Activated CD8-positive, alpha-beta memory T cell treated with anti-CD3 and anti-CD28 coated beads for 4 hours (primary cell): ENCODE results near the gene MYO9A.

ENCODE experiments used
- DNase-seq, 2 donors: peaks; one replicate each; pipeline ENCODE4 v3.0.0-alpha.2; 2020; ENCODE audit warnings: low read depth in 2 of 2

MYO9A gene

DNA sequence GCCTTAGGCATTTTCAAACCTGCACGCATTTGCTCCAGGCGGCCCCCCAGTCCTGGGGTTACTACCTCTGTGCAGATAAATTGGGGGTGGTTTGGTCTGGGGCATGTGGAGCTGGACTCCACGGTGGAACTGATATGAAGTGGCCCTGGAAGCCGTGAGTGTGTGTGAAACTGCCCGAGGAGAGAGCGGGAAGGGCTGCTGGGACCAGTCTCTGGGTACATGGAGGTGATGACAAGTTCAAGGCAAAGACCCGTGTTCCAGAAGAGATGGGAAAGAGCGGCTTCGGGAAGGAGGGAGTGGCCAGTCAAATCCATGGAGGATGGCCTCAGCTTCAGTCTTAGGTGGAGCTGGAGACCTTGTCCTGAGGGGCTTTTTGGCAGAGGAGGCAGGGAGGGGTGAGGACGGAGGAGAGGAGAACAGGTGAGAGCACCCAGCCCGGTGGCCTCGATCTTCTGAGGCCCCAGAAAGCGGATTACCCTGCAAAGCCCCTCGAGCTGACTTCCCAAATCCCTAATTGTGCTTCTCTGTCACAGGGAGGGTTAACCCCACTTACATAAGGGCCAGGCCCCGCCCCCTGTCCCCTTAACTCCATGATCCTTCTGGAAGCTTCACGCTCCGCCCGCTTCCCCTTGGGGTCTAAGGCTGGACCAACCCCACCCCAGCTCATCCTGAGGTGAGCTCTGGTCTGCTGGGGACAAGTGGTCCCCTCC is 309.5 kb downstream of the MYO9A start:
- no peak for DNase-seq

DNA sequence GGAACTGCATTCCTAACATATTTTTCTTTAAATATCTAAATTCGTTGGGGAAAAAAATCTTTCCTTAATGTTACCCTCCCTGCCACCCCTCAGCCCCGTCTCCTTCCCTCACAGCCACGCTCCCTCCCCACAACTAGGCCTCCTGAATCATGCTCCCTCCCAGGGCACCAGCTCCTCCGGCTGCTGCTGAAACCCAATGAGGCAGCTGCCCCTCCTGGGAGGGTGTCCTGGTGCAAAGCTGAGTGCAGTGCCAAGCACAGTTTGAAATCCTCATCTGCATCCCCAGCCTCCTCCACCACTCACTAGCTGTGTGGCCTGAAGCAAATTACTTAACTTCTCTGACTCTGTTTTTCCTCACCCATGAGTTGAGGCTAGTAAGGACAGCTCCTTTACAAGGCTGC is 310.3 kb downstream of the MYO9A start:
- no peak for DNase-seq

DNA sequence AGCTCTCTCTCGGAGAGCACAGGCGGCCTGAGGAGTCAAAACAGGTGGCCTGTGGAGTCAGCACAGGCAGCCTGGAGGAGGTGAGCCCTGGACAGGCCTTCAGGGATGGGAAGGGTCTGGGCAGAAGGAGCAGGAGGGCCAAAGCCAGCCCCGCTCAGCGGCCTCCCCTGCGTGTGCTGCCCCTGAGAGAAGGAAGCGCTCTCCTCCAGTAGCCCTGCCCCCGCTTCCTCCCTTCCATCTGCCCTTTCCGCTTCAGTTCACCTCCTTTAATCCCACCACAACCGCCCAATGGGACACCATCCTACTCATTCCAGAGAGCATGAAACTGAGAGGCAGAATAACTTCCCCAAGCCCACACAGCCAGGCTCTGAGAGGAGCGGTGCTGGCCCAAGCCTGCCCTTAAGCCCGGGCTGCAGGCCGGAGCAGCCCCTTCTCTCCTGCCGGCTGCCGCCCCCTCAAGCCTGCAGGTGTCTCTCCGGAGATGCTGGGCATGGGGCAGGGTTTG is 310.8 kb downstream of the MYO9A start:
- DNase-seq, result no peak

DNA sequence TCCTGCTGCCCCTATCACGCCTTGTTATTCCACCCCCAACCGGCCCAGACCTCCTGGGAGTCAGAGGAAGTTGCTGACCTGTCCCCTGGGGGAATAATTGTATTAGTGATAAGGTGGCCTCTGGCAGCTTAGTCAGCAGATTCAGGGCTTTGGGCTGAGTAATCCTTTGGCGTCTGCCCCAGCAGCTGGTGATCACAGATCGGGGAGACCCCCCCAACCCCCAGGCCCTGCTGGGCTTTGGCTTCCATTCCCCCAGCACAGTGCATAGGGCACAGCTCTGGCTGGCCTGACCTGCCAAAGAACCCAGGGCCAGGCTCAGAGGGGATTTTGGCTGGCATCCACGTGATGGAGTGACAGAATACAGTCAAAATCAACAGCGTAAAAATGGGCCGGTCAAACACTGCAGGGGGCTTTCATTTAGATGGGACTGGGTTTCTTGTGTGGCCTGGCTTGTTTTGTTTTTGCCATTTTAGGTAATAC is 311.5 kb downstream of the MYO9A start:
- no peak for DNase-seq

DNA sequence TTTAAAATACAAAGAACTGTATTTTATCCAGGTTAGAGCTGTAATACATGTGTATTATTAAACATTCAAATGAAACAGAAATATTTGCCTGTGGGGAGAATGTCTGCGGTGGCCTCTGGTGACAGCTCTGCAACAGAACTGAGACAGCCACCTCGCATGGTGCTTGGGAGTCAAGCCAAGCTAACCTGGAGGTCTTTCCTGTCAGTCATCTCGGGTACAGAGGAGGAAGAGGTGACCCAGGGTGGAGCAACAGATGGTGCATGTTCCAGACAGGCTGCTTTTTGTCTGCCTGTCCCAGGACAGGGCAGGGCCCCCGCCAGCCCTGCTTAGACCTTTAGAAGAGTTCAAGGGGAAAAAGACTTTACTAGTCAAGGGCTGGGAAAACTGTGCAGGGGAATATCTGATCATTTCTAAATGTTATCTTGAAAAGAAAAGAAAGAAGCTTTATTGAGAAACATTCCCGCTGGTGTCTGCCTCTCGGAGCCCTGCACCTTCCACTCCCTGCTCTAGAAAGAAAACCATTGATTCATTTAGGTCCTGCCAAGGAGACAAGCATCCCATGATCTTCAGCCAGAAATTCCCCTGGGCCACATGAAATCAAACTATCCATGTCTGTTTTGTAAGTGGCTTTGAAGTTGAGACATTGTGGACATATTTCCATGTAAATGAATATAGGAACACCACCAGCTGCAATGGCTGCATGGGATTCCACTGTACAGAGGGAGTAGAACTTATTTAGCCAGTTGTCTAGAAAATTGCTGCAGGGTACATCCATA is 313.1 kb downstream of the MYO9A start:
- no peak for DNase-seq

DNA sequence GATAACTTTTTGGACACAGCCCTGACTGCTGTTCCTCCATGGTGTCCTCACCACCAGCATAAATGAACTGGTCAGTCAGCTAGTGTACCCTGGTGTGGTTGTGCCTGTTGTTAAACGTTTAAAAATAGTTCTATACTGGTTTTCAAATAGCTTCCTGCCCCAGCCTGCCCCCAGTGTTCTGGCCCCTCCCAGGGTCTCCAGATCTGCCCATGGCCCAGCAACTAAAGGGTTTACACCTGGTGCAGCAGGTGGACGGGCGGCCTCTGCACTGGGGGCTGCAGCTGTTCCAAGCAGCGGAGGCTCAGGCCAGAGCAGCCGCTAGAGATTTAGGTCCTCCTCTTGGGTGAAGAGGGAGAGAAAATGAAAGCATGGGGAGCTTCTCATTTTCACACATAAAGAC is 313.7 kb downstream of the MYO9A start:
- no peak for DNase-seq

DNA sequence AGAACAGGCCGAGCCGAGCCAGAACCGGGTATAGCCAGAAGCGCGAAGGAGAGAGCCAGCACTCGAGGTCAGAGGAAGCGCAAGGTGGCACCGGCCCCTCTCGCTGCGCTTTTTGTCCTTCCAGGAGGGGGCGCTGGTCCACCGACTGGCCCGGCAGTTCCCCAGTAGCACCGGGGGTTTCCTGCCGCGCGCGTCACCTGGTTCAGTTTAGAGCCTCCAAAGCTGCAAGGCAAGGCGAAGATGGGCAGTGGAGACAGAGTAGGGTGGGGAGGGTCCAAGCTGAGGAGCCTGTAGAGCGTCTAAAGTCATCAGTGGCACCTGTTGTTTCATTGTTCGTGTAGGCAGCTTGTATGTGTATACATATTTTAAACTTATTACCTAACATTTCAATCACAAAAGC is 315.2 kb downstream of the MYO9A start:
- DNase-seq, result no peak

DNA sequence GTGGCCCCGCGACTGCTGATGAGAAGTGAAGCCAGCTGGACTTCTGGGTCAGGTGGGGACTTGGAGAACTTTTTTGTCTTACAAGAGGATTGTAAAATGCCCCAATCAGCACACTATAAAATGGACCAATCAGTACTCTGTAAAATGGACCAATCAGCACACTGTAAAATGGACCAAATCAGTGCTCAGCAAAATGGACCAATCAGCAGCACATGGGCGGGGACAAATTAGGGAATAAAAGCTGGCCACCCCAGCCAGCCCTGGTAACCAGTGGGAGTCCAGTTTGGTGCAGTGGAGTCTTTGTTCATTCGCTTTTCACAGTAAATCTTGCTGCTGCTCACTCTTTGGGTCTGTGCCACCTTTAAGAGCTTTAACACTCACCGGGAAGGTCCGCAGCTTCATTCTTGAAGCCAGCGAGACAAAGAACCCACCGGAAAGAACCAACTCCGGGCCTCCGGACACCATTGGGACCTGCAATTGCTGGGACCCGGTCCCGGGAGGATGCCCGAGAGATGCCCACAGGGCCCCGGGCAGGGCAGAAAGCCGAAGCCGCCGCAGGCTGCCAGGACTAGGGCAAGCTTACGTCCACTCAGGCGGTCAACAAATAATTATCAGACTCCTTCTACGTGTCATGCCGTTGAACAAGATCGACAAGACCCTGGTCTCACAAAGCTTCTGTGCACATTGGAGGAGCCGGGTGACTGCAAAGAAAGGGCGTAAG is 315.9 kb downstream of the MYO9A start:
- DNase-seq, result no peak

DNA sequence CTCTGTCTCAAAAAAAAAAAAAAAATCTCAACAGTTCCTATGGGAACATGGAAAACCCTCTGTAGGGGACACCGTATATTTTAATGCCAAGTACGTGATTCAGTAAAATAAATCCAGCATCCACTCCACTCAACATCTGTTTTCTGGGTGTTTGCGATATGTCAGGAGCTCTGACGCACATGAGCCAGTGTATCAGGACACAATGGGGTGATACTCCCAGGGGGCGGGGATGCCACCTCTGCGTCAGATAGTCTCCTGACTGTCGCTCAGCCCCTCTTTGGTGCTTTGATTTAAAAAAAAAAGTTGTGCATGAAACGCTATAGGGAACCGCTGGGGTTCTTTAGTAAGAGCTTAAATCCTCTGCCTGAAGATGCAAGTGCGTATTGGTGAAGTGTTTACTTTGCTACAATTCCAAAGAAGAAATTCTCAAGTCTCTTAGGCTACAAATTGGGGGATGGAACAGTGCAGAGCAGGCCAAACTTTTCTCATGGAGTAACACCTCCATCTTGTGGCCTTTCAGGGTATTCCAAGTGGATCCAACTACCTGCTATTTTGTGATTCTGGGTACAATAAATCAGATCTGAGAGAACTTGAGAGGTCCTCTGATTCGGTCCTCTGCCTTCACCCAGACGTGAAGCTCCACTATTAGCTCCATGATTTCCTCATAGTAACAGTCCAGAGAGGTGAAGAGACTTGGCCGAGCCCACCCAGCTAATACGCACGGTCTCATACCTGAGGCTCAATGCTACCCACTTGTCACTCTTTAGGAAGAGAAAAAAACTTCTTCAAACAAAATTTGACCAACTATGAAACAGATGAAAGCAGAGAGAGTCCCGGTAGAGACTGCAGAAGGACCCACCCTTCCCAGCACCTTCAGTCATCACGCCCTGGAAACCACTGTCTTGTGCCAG is 316.9 kb downstream of the MYO9A start:
- no peak for DNase-seq

DNA sequence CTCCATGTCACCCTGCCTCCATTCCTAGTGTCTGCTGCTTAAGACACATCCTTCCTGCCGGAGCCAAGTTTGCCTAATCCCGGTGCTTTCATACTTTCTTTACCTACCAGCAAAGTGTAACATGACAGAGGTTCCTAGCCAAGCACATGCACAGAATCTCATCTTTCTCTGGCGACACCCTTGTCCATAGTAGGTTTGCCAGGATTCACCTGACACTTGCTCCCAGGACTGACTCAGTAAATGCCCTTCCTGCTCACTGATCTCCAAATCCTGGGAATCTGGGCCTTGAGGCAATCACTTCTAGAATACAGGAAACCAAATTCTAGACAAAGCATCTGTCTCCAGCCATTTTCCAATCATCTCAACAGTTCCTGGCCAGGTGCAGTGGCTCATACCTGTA is 317.8 kb downstream of the MYO9A start:
- no peak for DNase-seq

DNA sequence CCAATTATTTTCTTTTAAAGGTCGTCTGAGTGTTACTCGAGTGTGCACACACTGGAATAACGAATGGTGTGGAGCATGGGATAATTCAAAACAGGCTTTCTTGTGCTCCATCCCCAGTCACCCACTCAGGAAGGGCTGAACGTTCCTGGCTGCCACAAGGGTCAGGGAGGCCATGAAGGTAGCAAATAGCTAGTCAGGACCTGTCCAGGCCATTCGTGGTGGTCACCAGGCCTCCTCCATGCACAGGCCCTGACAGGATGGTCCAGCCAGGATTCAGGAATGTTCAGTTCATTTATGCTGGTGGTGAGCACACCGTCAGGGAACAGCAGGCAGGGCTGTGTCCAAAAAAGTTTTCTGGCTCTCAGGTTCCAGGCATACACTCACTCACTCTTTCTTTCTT is 319.3 kb downstream of the MYO9A start:
- no peak for DNase-seq

DNA sequence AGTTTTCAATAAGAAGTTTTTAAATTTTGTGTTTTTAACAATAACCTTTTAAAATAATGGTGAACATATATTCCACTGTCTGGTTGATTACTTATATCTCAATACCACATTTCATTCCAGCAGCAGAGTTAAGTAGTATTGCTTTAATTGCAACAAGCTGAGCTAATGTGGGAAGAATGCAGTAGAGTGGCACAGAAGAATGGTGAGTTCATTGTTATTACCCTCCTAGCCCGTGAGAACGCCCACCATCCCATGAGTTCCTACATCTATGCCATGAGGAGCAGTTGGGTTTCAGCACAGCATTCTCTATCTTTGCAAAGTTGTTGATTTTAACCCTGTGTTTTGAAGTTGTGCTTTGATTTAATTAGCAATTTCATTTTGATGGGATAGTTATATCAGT is 325.4 kb downstream of the MYO9A start:
- no peak for DNase-seq

DNA sequence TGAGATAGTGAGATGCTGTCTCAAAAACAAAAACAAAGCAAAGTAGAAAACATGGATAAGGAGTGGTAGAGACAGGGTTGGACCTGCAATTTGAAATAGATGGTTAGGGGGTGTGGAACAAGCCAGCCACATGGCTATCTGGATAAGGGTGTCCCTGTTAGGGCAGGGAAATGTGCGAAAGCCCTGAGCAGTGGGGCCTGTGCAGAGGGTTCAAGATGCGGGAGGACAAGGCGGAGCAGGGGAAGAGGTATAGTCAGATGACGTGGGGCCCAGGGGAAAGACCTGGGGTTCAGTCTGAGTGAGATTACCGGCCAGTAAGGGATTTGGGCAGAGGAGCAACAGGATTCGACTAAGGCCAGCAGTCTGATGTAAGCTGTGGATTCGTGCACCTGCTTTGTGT is 326.0 kb downstream of the MYO9A start:
- DNase-seq, result no peak

DNA sequence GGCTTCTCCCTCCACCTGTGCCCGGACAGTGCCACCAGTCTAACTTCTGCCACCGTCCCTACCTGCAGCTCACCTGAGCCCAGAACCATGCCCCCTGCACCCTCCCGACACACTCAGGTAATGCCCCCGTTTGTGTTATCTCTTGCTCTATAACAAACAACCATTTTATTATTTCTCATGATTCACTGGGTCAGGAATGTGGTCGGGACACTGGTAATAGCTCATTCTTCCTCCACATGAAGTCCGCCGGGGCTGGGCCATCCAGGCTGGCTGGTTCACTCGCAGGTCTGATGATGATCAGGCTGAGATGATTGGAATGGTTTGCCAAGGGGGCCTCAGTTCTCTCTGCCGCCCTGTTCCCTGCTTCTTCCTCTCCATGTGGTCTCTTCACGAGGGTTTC is 327.9 kb downstream of the MYO9A start:
- no peak for DNase-seq

DNA sequence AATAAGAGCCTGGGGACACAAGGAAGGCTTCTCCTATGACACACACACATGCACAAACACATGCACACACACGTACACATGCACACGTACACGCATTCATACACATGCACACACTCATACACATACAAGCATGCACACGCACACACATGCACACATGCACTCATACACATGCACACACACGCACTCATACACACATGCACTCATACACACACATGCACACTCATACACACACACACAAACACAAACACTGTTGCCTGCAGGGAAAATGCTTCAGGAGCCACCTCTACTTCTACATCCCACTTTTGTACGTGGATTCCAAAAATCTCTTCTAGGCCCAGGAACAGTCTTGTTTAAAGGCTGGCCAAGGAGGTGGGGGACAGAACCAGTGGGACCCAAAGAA is 328.3 kb downstream of the MYO9A start:
- no peak for DNase-seq

DNA sequence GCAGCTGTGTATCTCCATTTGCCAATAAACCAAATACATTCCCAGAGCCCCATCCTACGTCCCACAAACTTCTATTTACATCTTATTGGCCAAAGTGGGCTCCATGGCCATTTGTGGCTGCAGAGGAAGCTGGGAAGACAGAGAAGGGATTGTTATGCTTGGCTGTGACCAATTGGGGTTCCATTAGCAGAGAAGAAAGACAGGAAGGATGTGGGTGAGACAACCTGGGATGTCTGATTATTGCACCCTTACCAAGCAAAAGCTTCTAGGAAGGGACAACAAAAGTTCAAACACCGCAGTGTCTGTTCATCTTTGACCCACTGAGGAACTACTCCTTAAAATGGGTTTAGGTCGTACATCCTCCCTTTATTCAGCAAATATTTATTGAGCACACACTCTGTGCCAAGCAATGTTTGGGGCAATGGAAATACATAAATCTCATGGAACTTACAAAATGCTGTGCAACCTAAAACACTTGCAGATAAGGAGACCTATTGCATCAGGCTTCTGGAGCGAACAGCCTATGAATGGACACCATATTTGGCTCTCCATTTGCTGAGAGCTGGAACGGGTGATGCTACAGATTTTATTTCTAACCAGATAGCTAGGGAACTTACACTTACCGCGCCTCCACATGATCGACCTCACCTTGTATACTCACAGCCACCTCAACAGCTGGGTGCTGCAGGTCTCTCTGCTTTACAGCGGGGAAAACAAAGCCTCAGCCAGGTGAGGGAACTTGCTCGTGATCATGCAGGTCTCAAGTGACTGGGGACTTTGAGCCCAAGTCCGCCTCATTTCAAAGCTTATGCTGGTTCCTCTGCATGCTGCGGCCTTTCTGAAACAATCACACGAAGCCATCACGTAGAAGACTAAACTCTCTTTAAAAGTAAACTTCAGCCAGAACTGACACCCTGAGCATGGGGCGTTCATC is 329.0 kb downstream of the MYO9A start:
- DNase-seq, result no peak

DNA sequence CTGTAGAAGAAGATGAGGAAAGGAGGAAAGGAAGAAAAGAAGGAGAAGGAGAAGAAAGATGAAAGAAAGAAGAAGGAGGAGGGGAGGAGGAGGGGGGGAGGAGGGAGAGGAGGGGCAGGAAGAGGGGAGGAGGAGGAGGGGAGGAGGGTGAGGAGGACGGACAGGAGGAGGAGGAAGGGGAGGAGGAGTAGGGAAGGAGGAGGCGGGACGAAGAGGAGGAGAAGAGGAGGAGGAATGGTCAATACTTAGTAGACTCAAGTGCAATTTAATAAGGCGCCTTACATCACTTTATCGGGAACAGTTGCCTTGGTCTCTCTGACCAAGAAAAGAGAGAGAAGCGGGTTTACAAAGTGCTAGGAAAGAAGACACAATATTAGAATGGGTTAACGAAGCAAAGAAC is 331.3 kb downstream of the MYO9A start:
- DNase-seq, result no peak

DNA sequence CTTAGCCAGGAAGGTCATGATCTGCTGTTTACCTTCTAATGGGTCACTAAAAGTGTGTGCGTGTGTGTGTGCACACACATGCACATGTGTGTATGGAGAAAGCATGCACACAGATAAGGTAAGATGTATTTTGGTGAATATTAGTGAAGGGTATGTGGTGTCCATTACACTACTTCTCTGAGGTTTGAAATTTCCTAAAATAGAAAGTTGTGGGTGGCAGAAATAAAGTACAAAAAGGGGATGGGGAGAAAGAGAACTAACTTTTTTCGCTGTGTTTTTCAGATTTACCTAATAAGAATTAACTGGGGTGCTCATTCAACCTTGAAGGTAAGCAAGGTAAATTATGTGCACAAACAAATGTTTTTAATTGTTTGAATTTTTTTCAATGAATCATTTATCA is 332.0 kb downstream of the MYO9A start:
- DNase-seq, result no peak

DNA sequence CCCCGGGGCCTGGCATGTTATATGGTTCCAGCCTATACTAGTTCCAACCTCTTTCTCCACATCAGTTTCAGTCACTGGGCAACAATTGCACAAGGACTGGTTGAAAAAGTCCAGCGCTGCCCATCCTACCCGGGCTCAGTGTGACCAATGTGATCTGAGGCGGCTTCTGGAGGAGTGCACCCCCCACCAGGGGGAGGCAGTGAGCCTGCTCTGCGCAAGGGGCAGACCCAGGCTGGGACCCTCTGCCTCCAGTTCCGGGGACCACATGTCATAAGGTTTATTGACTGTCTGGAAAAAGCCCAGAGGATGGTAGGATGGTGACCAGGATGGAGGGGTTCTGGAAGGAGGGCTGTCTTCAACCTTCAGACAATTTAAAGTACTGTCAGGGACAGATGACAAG is 333.2 kb downstream of the MYO9A start:
- DNase-seq, result no peak

DNA sequence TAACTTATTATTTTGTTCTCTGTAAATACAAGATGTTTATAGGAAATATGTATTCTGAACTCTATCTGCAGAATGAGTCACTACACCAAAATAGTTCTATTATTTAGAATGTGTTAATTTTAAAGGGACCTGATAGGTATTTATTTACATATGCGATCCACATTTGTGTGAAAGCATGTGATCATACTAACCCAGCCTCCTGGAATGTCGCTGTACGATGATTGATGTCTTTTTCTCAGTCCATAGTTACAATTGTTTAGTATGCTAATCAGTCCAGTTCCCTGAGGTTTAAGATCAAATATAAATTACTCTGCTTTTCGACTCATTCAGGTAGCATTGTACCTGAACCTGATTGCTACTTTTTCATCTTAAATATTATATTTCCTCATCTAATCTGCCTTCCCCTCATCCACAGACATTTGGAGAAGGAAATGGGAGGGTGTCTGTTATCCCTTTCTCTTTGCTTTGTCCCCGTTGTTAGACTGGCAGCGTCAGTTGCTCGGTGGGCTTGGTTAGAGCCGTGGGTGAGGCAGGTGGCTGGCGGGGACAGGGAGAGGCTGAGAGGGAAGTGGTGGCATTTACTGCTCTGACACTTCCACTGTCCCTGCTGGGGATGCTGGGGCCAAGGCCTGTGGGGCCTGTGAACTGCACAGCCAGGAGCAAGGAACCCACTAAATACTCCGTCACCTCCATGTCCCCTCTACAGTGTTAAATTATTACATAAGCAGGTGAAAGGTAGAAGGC is 335.4 kb downstream of the MYO9A start:
- no peak for DNase-seq
